Right lobe of liver (tissue), 4 donors: Measurements from ENCODE around the gene CSH1.

Experiments
- CTCF ChIP-seq, 4 donors: fragments of 200-600 bp in 3 of 4; fragments of 450-650 bp in 1 of 4; IDR thresholded peaks; one replicate each; pipeline versions ENCODE4 v1.5.1 to v1.8.0; 2016 to 2022; ENCODE audit warnings: antibody characterized with exemption in 4 of 4, mild to moderate bottlenecking in 2 of 4
- POLR2A ChIP-seq: fragments of 450-650 bp; IDR thresholded peaks from one replicate; pipeline ENCODE4 v1.6.1; 2017; ENCODE audit warnings: antibody characterized with exemption, mild to moderate bottlenecking
- donor health status: DM: no; HTN: no; CAD: no.
- donor health status: DM: no; HTN: no; CAD: no.
- donor health status: DM: no; HTN: yes; CAD: no.

GRCh38 chr17:63847525-63848249 is 48.7 kb downstream of the CSH1 start:
- TF ChIP-seq CTCF (IDR thresholded peaks at IDR 0.05) (no peak), POLR2A (no peak)
